Adrenal gland (tissue), 5 donors: ENCODE measurements around the gene STK25.

Experiments
- CTCF ChIP-seq, 6 experiments: fragments of 450-650 bp in 4 of 6; fragments of 200-600 bp in 2 of 6; sonication (generic) in 1 of 6; IDR thresholded peaks; 1 replicate in 5 of 6; 2 replicates in 1 of 6; pipeline versions ENCODE4 v1.5.1 to v1.8.0; 2016 to 2021; ENCODE audit warnings: antibody characterized with exemption in 6 of 6, mild to moderate bottlenecking in 2 of 6, moderate library complexity in 1 of 6
- POLR2A ChIP-seq, 2 donors: fragments of 450-650 bp; IDR thresholded peaks; one replicate each; pipeline ENCODE4 v1.6.1; 2017; ENCODE audit warnings: antibody characterized with exemption in 2 of 2, mild to moderate bottlenecking in 2 of 2, moderate library complexity in 1 of 2
- donor health status: DM: no; HTN: no; CAD: no.

- TF ChIP-seq CTCF (IDR thresholded peaks at IDR 0.05) (no peak), POLR2A (IDR thresholded peaks at IDR 0.05) (no peak)
Measured at GRCh38 chr2:241482126-241482955, 26.0 kb downstream of the STK25 start.
